GM12878 (cell line): ENCODE results near the gene RIPK4. TPM values are rescaled to one million over a fixed set of nuclear protein-coding genes. Genes with fewer than 3 reads are reported as not detected.

Source experiments
- ATAC-seq: fragments of 200-7000 bp; cut with Tn5 transposase; 3 replicates; pipeline ENCODE4 v1.9.1; 2020; ENCODE audit warnings: mild to moderate bottlenecking, moderate library complexity
- BruUV-seq: library from RNA; stranded (reverse); fragments of 400-500 nt; replicated peaks from 2 replicates; lab custom pipeline; 2021; lab: Mats Ljungman, UMichigan
- CTCF ChIA-PET: fragments of 300-600 bp; sonication (Branson Sonifier 250); formaldehyde crosslinking; extraction: SDS; loops from one replicate; lab custom pipeline; 2021; ENCODE audit warnings: inconsistent platforms; lab: Yijun Ruan, JAX
- POLR2A ChIA-PET: fragments of 350-600 bp; formaldehyde crosslinking; extraction: SDS; loops from one replicate; lab custom pipeline; 2021; ENCODE audit warnings: inconsistent platforms; lab: Charles Lee
- RAD21 ChIA-PET: fragments of 300-600 bp; sonication (Branson Sonifier 250); formaldehyde crosslinking; loops from one replicate; lab custom pipeline; 2023; ENCODE audit warnings: antibody characterized with exemption; ENCODE audit not compliant: unreplicated experiment; lab: Charles Lee
- SMC1A ChIA-PET: fragments of 300-600 bp; sonication (Branson Sonifier 250); formaldehyde crosslinking; loops from one replicate; lab custom pipeline; 2023; ENCODE audit not compliant: unreplicated experiment, uncharacterized antibody; lab: Charles Lee
- DNase-seq: peaks from one replicate; pipeline ENCODE4 v3.0.0-alpha.2; 2011; ENCODE audit warnings: low read depth, low spot score
- FAIRE-seq: peaks from 3 replicates; lab custom pipeline; 2011; peaks lifted over from hg19 to GRCh38; lab: Jason Lieb, UNC
- H2AFZ ChIP-seq: 2 replicates; pipeline ENCODE4 v1.6.0; 2011; ENCODE audit warnings: low read depth, low read length, control low read depth; ENCODE audit not compliant: control insufficient read depth
- H3K27ac ChIP-seq: 2 replicates; pipeline ENCODE4 v1.5.1; 2011; ENCODE audit warnings: control low read depth; ENCODE audit not compliant: control insufficient read depth, insufficient read depth
- H3K27me3 ChIP-seq, 2 experiments: replicated peaks in 1 of 2; 2 replicates each; pipeline versions ENCODE4 v1.6.0 to v1.6.1; 2011; ENCODE audit warnings: low read length in 1 of 2; ENCODE audit not compliant: control insufficient read depth in 2 of 2, insufficient read depth in 2 of 2
- H3K36me3 ChIP-seq, 2 experiments: 2 replicates each; pipeline ENCODE4 v1.5.1; 2011; ENCODE audit warnings: low read length in 1 of 2; ENCODE audit not compliant: control insufficient read depth in 2 of 2, insufficient read depth in 2 of 2
- H3K4me1 ChIP-seq: 2 replicates; pipeline ENCODE4 v1.6.1; 2011; ENCODE audit warnings: mild to moderate bottlenecking, low read length, moderate library complexity, mixed read lengths; ENCODE audit not compliant: control insufficient read depth, insufficient read depth
- H3K4me2 ChIP-seq: 2 replicates; pipeline ENCODE4 v1.6.0; 2011; ENCODE audit warnings: control low read depth; ENCODE audit not compliant: control insufficient read depth, insufficient read depth
- H3K4me3 ChIP-seq: fragments of 200-600 bp; sonication (generic); 2 replicates; pipeline ENCODE4 v1.5.1; 2016
- H3K79me2 ChIP-seq: 2 replicates; pipeline ENCODE4 v1.6.0; 2011; ENCODE audit warnings: low read length; ENCODE audit not compliant: control insufficient read depth, insufficient read depth
- H3K9ac ChIP-seq: 2 replicates; pipeline ENCODE4 v1.8.0; 2011; ENCODE audit warnings: low read length, control low read depth, mixed read lengths; ENCODE audit not compliant: control insufficient read depth, insufficient read depth
- H3K9me3 ChIP-seq: replicated peaks from 3 replicates; pipeline ENCODE4 v1.5.1; 2011; ENCODE audit warnings: mild to moderate bottlenecking, low read length; ENCODE audit not compliant: control insufficient read depth, insufficient read depth
- H4K20me1 ChIP-seq: 2 replicates; pipeline ENCODE4 v1.6.0; 2011; ENCODE audit not compliant: control insufficient read depth, insufficient read depth
- CBX5 ChIP-seq: sonication (generic); IDR thresholded peaks from 2 replicates; pipeline ENCODE4 v1.6.1; 2016; ENCODE audit warnings: low read depth, moderate library complexity, mild to moderate bottlenecking, inconsistent platforms
- EED ChIP-seq: sonication (generic); IDR thresholded peaks from 2 replicates; pipeline ENCODE4 v1.6.1; 2016; ENCODE audit warnings: antibody characterized with exemption, low read depth
- FOS ChIP-seq: IDR thresholded peaks from 3 replicates; pipeline ENCODE4 v1.6.1; 2011; ENCODE audit warnings: borderline replicate concordance; ENCODE audit not compliant: insufficient read length; ENCODE audit errors: extremely low read depth
- IRF4 ChIP-seq: IDR thresholded peaks from 2 replicates; pipeline ENCODE4 v1.6.1; 2011; ENCODE audit warnings: low read depth, low read length
- MTA3 ChIP-seq: IDR thresholded peaks from 2 replicates; pipeline ENCODE4 v1.6.1; 2012; ENCODE audit warnings: low read length, inconsistent platforms, borderline replicate concordance
- MYB ChIP-seq: fragments of 150-350 bp; IDR thresholded peaks from 2 replicates; pipeline ENCODE4 v1.6.1; 2014; ENCODE audit warnings: mild to moderate bottlenecking, low read depth, low read length, borderline replicate concordance
- NBN ChIP-seq: fragments of 450-650 bp; IDR thresholded peaks from 2 replicates; pipeline ENCODE4 v1.6.1; 2016
- RBBP5 ChIP-seq: fragments of 200-600 bp; sonication (generic); conservative IDR thresholded peaks from 2 replicates; pipeline ENCODE4 v1.6.1; 2016
- SIN3A ChIP-seq: IDR thresholded peaks from 2 replicates; pipeline ENCODE4 v1.6.1; 2012; ENCODE audit warnings: low read depth, low read length, improper control_type of control experiment
- SP1 ChIP-seq: IDR thresholded peaks from one replicate; pipeline ENCODE4 v1.6.1; 2011; ENCODE audit warnings: low read depth, low read length
- SUPT20H ChIP-seq: IDR thresholded peaks from 2 replicates; pipeline ENCODE4 v1.6.1; 2011; ENCODE audit warnings: low read depth, mild to moderate bottlenecking, low read length, moderate library complexity, borderline replicate concordance; ENCODE audit not compliant: control insufficient read depth
- ZZZ3 ChIP-seq: IDR thresholded peaks from 2 replicates; pipeline ENCODE4 v1.6.1; 2011; ENCODE audit warnings: low read depth; ENCODE audit not compliant: control insufficient read depth, insufficient read length
- WGBS: methylation state at CpG from one replicate; pipeline ENCODE4 v1.1.6; 2016; ENCODE audit warnings: low lambda C conversion rate; ENCODE audit not compliant: insufficient replicate concordance, insufficient coverage; ENCODE audit errors: missing lambda C conversion rate; 5-methylcytosine and 5-hydroxymethylcytosine counted together
- in situ Hi-C: fragments of 300-500 bp; cut with MboI; formaldehyde crosslinking; loops from 9 replicates; pipeline ENCODE4 v1.14.3; 2018; ENCODE audit warnings: mixed read lengths
- intact Hi-C: fragments of 100-400 bp; cut with micrococcal nuclease; formaldehyde crosslinking; loops from one replicate; pipeline ENCODE4 v1.14.2; 2022; ENCODE audit not compliant: unreplicated experiment
- polyA plus RNA-seq, 11 experiments: library from polyadenylated mRNA; depleted of rRNA in 4 of 11; unstranded in 6 of 11; stranded (reverse) in 5 of 11; fragments of >200 nt; fragmentation: Nextera tagmentation in 4 of 11; fragmentation: Illumina TruSeq in 1 of 11; extraction: Ambion mirVana in 4 of 11; extraction: Trizol in 1 of 11; gene quantifications; 1 replicate in 1 of 11; 2 replicates in 10 of 11; pipeline versions ENCODE4 v1.2.1 to v1.2.3, GENCODE V29; 2011 to 2016; ENCODE audit warnings: inconsistent platforms in 2 of 11, missing spikeins in 2 of 11, low read depth in 1 of 11
- total RNA-seq, 4 experiments: library from RNA; depleted of rRNA in 3 of 4; stranded (reverse); fragments of >200 nt in 3 of 4; fragmentation: Illumina TruSeq in 1 of 4; extraction: Trizol in 1 of 4; gene quantifications; 2 replicates each; pipeline versions ENCODE4 v1.2.1 to v1.2.3, GENCODE V29; 2013 to 2021
- TF ChIP-seq, protein P1 (sequence below): IDR thresholded peaks from 2 replicates; pipeline ENCODE4 v1.6.1; 2012; ENCODE audit warnings: low read length, inconsistent platforms
- TF ChIP-seq, protein P2 (sequence below): fragments of 450-650 bp; formaldehyde crosslinking; IDR thresholded peaks from 2 replicates; pipeline ENCODE4 v1.4.0; 2020; ENCODE audit warnings: mild to moderate bottlenecking, moderate library complexity
- TF ChIP-seq, protein P3 (sequence below): fragments of 450-650 bp; IDR thresholded peaks from 2 replicates; pipeline ENCODE4 v1.6.1; 2016; ENCODE audit warnings: mild to moderate bottlenecking
- TF ChIP-seq, protein P4 (sequence below): IDR thresholded peaks from 2 replicates; pipeline ENCODE4 v1.6.1; 2012; ENCODE audit warnings: low read depth, low read length, improper control_type of control experiment
- TF ChIP-seq, protein P5 (sequence below): IDR thresholded peaks from 2 replicates; pipeline ENCODE4 v1.6.1; 2012; ENCODE audit warnings: low read depth, low read length, improper control_type of control experiment

The RIPK4 gene
- total and polyA plus RNA-seq, 10 of the 15 experiments (the other 5 are each of a cell fraction or from before 2014, with no cell fraction given): 0.05 TPM; not detected in 9

DNA sequence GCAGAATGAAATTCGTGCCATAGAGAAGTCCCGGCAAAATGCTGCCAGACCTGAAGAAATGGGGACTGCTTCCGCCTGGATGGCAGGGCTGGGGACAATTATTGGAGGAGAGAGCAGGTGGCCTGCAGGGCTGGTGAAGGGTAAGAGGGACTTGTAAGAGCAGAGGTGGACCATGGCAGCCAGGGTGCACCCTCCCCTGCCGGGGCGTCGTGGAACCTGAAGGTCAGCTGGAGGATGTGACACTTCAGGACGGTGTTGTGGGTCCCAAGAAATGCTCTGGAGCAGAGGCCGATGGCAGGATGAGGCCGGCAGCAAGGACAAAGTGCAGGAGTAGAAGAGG, 40.3 kb downstream of the RIPK4 start:
- SMC1A ChIA-PET: no interaction called here
- H3K27ac ChIP-seq: no peak overlapping the region
- no peaks in the 10 kb centered on the region; the same call in 2 of the 3 replicates for H3K9me3 ChIP-seq
- H3K36me3 ChIP-seq: no peaks in the 10 kb centered on the region
- CTCF ChIA-PET: no interaction called here
- no peak for FAIRE-seq
- no peak for ATAC-seq
- DNase-seq: no peak
- H3K79me2 ChIP-seq: no peaks in the 10 kb centered on the region
- H3K4me2 ChIP-seq: no peak overlapping the region
- no peak overlapping the region for H2AFZ ChIP-seq
- H3K27me3 ChIP-seq: peaks cover 8 to 9% of the 10 kb centered on the region in 2 experiments
- no TSS peak for BruUV-seq
- no peak overlapping the region for H3K4me3 ChIP-seq
- RAD21 ChIA-PET: no interaction called here
- no peaks in the 10 kb centered on the region for H4K20me1 ChIP-seq
- TF ChIP-seq SUPT20H (no peak), SP1 (no peak), ZZZ3 (no peak), EED (no peak), MTA3 (no peak), RBBP5 (no peak), NBN (no peak), MYB (no peak), IRF4 (no peak), SIN3A (no peak), CBX5 (no peak), FOS (no peak)
- TF ChIP-seq, protein P1, sequence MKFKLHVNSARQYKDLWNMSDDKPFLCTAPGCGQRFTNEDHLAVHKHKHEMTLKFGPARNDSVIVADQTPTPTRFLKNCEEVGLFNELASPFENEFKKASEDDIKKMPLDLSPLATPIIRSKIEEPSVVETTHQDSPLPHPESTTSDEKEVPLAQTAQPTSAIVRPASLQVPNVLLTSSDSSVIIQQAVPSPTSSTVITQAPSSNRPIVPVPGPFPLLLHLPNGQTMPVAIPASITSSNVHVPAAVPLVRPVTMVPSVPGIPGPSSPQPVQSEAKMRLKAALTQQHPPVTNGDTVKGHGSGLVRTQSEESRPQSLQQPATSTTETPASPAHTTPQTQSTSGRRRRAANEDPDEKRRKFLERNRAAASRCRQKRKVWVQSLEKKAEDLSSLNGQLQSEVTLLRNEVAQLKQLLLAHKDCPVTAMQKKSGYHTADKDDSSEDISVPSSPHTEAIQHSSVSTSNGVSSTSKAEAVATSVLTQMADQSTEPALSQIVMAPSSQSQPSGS: no peak
- TF ChIP-seq, protein P2, sequence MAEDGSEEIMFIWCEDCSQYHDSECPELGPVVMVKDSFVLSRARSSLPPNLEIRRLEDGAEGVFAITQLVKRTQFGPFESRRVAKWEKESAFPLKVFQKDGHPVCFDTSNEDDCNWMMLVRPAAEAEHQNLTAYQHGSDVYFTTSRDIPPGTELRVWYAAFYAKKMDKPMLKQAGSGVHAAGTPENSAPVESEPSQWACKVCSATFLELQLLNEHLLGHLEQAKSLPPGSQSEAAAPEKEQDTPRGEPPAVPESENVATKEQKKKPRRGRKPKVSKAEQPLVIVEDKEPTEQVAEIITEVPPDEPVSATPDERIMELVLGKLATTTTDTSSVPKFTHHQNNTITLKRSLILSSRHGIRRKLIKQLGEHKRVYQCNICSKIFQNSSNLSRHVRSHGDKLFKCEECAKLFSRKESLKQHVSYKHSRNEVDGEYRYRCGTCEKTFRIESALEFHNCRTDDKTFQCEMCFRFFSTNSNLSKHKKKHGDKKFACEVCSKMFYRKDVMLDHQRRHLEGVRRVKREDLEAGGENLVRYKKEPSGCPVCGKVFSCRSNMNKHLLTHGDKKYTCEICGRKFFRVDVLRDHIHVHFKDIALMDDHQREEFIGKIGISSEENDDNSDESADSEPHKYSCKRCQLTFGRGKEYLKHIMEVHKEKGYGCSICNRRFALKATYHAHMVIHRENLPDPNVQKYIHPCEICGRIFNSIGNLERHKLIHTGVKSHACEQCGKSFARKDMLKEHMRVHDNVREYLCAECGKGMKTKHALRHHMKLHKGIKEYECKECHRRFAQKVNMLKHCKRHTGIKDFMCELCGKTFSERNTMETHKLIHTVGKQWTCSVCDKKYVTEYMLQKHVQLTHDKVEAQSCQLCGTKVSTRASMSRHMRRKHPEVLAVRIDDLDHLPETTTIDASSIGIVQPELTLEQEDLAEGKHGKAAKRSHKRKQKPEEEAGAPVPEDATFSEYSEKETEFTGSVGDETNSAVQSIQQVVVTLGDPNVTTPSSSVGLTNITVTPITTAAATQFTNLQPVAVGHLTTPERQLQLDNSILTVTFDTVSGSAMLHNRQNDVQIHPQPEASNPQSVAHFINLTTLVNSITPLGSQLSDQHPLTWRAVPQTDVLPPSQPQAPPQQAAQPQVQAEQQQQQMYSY (CRISPR knock-in tag): no peak
- TF ChIP-seq, protein P3, sequence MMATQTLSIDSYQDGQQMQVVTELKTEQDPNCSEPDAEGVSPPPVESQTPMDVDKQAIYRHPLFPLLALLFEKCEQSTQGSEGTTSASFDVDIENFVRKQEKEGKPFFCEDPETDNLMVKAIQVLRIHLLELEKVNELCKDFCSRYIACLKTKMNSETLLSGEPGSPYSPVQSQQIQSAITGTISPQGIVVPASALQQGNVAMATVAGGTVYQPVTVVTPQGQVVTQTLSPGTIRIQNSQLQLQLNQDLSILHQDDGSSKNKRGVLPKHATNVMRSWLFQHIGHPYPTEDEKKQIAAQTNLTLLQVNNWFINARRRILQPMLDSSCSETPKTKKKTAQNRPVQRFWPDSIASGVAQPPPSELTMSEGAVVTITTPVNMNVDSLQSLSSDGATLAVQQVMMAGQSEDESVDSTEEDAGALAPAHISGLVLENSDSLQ: no peak
- TF ChIP-seq, protein P4, sequence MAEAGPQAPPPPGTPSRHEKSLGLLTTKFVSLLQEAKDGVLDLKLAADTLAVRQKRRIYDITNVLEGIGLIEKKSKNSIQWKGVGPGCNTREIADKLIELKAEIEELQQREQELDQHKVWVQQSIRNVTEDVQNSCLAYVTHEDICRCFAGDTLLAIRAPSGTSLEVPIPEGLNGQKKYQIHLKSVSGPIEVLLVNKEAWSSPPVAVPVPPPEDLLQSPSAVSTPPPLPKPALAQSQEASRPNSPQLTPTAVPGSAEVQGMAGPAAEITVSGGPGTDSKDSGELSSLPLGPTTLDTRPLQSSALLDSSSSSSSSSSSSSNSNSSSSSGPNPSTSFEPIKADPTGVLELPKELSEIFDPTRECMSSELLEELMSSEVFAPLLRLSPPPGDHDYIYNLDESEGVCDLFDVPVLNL: no peak
- TF ChIP-seq, protein P5, sequence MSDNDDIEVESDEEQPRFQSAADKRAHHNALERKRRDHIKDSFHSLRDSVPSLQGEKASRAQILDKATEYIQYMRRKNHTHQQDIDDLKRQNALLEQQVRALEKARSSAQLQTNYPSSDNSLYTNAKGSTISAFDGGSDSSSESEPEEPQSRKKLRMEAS: no peak
- WGBS: 43% methylated on average over 9 of the region's 9 CpGs
- in situ Hi-C loops (no loop called here), intact Hi-C loops (no loop called here)
- H3K9ac ChIP-seq: no peak overlapping the region
- POLR2A ChIA-PET: no interaction called here
- H3K4me1 ChIP-seq: no peaks in the 10 kb centered on the region
